GM12878 (cell line): ENCODE results near the gene ARHGEF37. TPM values are rescaled to one million over a fixed set of nuclear protein-coding genes. Genes with fewer than 3 reads are reported as not detected.

Source experiments
- ATAC-seq: fragments of 200-7000 bp; cut with Tn5 transposase; 3 replicates; pipeline ENCODE4 v1.9.1; 2020; ENCODE audit warnings: mild to moderate bottlenecking, moderate library complexity
- BruUV-seq: library from RNA; stranded (reverse); fragments of 400-500 nt; replicated peaks from 2 replicates; lab custom pipeline; 2021; lab: Mats Ljungman, UMichigan
- CTCF ChIA-PET: fragments of 300-600 bp; sonication (Branson Sonifier 250); formaldehyde crosslinking; extraction: SDS; loops from one replicate; lab custom pipeline; 2021; ENCODE audit warnings: inconsistent platforms; lab: Yijun Ruan, JAX
- POLR2A ChIA-PET: fragments of 350-600 bp; formaldehyde crosslinking; extraction: SDS; loops from one replicate; lab custom pipeline; 2021; ENCODE audit warnings: inconsistent platforms; lab: Charles Lee
- RAD21 ChIA-PET: fragments of 300-600 bp; sonication (Branson Sonifier 250); formaldehyde crosslinking; loops from one replicate; lab custom pipeline; 2023; ENCODE audit warnings: antibody characterized with exemption; ENCODE audit not compliant: unreplicated experiment; lab: Charles Lee
- SMC1A ChIA-PET: fragments of 300-600 bp; sonication (Branson Sonifier 250); formaldehyde crosslinking; loops from one replicate; lab custom pipeline; 2023; ENCODE audit not compliant: unreplicated experiment, uncharacterized antibody; lab: Charles Lee
- DNase-seq: peaks from one replicate; pipeline ENCODE4 v3.0.0-alpha.2; 2011; ENCODE audit warnings: low read depth, low spot score
- FAIRE-seq: peaks from 3 replicates; lab custom pipeline; 2011; peaks lifted over from hg19 to GRCh38; lab: Jason Lieb, UNC
- H2AFZ ChIP-seq: 2 replicates; pipeline ENCODE4 v1.6.0; 2011; ENCODE audit warnings: low read depth, low read length, control low read depth; ENCODE audit not compliant: control insufficient read depth
- H3K27ac ChIP-seq: 2 replicates; pipeline ENCODE4 v1.5.1; 2011; ENCODE audit warnings: control low read depth; ENCODE audit not compliant: control insufficient read depth, insufficient read depth
- H3K27me3 ChIP-seq, 2 experiments: replicated peaks in 1 of 2; 2 replicates each; pipeline versions ENCODE4 v1.6.0 to v1.6.1; 2011; ENCODE audit warnings: low read length in 1 of 2; ENCODE audit not compliant: control insufficient read depth in 2 of 2, insufficient read depth in 2 of 2
- H3K36me3 ChIP-seq, 2 experiments: 2 replicates each; pipeline ENCODE4 v1.5.1; 2011; ENCODE audit warnings: low read length in 1 of 2; ENCODE audit not compliant: control insufficient read depth in 2 of 2, insufficient read depth in 2 of 2
- H3K4me1 ChIP-seq: 2 replicates; pipeline ENCODE4 v1.6.1; 2011; ENCODE audit warnings: mild to moderate bottlenecking, low read length, moderate library complexity, mixed read lengths; ENCODE audit not compliant: control insufficient read depth, insufficient read depth
- H3K4me2 ChIP-seq: 2 replicates; pipeline ENCODE4 v1.6.0; 2011; ENCODE audit warnings: control low read depth; ENCODE audit not compliant: control insufficient read depth, insufficient read depth
- H3K4me3 ChIP-seq: fragments of 200-600 bp; sonication (generic); 2 replicates; pipeline ENCODE4 v1.5.1; 2016
- H3K79me2 ChIP-seq: 2 replicates; pipeline ENCODE4 v1.6.0; 2011; ENCODE audit warnings: low read length; ENCODE audit not compliant: control insufficient read depth, insufficient read depth
- H3K9ac ChIP-seq: 2 replicates; pipeline ENCODE4 v1.8.0; 2011; ENCODE audit warnings: low read length, control low read depth, mixed read lengths; ENCODE audit not compliant: control insufficient read depth, insufficient read depth
- H3K9me3 ChIP-seq: replicated peaks from 3 replicates; pipeline ENCODE4 v1.5.1; 2011; ENCODE audit warnings: mild to moderate bottlenecking, low read length; ENCODE audit not compliant: control insufficient read depth, insufficient read depth
- H4K20me1 ChIP-seq: 2 replicates; pipeline ENCODE4 v1.6.0; 2011; ENCODE audit not compliant: control insufficient read depth, insufficient read depth
- CHD1 ChIP-seq: IDR thresholded peaks from 2 replicates; pipeline ENCODE4 v1.6.1; 2012; ENCODE audit warnings: low read depth, low read length, improper control_type of control experiment
- CUX1 ChIP-seq: IDR thresholded peaks from 2 replicates; pipeline ENCODE4 v1.6.1; 2012; ENCODE audit warnings: improper control_type of control experiment, low read depth, low read length; ENCODE audit not compliant: insufficient replicate concordance
- ESRRA ChIP-seq: IDR thresholded peaks from 2 replicates; pipeline ENCODE4 v1.6.1; 2012; ENCODE audit warnings: mild to moderate bottlenecking, low read length, improper control_type of control experiment
- NR2C1 ChIP-seq: fragments of 450-650 bp; IDR thresholded peaks from 2 replicates; pipeline ENCODE4 v1.6.1; 2017; ENCODE audit warnings: antibody characterized with exemption, mild to moderate bottlenecking, moderate library complexity
- PAX8 ChIP-seq: fragments of 450-650 bp; IDR thresholded peaks from 2 replicates; pipeline ENCODE4 v1.6.1; 2017; ENCODE audit warnings: mild to moderate bottlenecking, moderate library complexity
- SP1 ChIP-seq: IDR thresholded peaks from one replicate; pipeline ENCODE4 v1.6.1; 2011; ENCODE audit warnings: low read depth, low read length
- SREBF2 ChIP-seq: IDR thresholded peaks from 2 replicates; pipeline ENCODE4 v1.6.1; 2012; ENCODE audit warnings: mild to moderate bottlenecking, low read length
- TCF12 ChIP-seq: IDR thresholded peaks from 2 replicates; pipeline ENCODE4 v1.6.1; 2011; ENCODE audit warnings: low read depth, mild to moderate bottlenecking, low read length
- USF1 ChIP-seq: IDR thresholded peaks from 2 replicates; pipeline ENCODE4 v1.6.1; 2011; ENCODE audit warnings: borderline replicate concordance, low read depth, mild to moderate bottlenecking, moderate library complexity, mixed read lengths, low read length; ENCODE audit not compliant: insufficient read depth; ENCODE audit errors: extremely low read length
- WRNIP1 ChIP-seq: IDR thresholded peaks from 2 replicates; pipeline ENCODE4 v1.6.1; 2011; ENCODE audit warnings: low read depth, low read length, improper control_type of control experiment, borderline replicate concordance
- ZBTB40 ChIP-seq: fragments of 450-650 bp; IDR thresholded peaks from 2 replicates; pipeline ENCODE4 v1.6.1; 2016; ENCODE audit warnings: mild to moderate bottlenecking, moderate library complexity, borderline replicate concordance
- ZZZ3 ChIP-seq: IDR thresholded peaks from 2 replicates; pipeline ENCODE4 v1.6.1; 2011; ENCODE audit warnings: low read depth; ENCODE audit not compliant: control insufficient read depth, insufficient read length
- WGBS: methylation state at CpG from one replicate; pipeline ENCODE4 v1.1.6; 2016; ENCODE audit warnings: low lambda C conversion rate; ENCODE audit not compliant: insufficient replicate concordance, insufficient coverage; ENCODE audit errors: missing lambda C conversion rate; 5-methylcytosine and 5-hydroxymethylcytosine counted together
- in situ Hi-C: fragments of 300-500 bp; cut with MboI; formaldehyde crosslinking; loops from 9 replicates; pipeline ENCODE4 v1.14.3; 2018; ENCODE audit warnings: mixed read lengths
- intact Hi-C: fragments of 100-400 bp; cut with micrococcal nuclease; formaldehyde crosslinking; loops from one replicate; pipeline ENCODE4 v1.14.2; 2022; ENCODE audit not compliant: unreplicated experiment
- polyA plus RNA-seq, 11 experiments: library from polyadenylated mRNA; depleted of rRNA in 4 of 11; unstranded in 6 of 11; stranded (reverse) in 5 of 11; fragments of >200 nt; fragmentation: Nextera tagmentation in 4 of 11; fragmentation: Illumina TruSeq in 1 of 11; extraction: Ambion mirVana in 4 of 11; extraction: Trizol in 1 of 11; gene quantifications; 1 replicate in 1 of 11; 2 replicates in 10 of 11; pipeline versions ENCODE4 v1.2.1 to v1.2.3, GENCODE V29; 2011 to 2016; ENCODE audit warnings: inconsistent platforms in 2 of 11, missing spikeins in 2 of 11, low read depth in 1 of 11
- total RNA-seq, 4 experiments: library from RNA; depleted of rRNA in 3 of 4; stranded (reverse); fragments of >200 nt in 3 of 4; fragmentation: Illumina TruSeq in 1 of 4; extraction: Trizol in 1 of 4; gene quantifications; 2 replicates each; pipeline versions ENCODE4 v1.2.1 to v1.2.3, GENCODE V29; 2013 to 2021

ARHGEF37 gene
- total and polyA plus RNA-seq, 10 of the 15 experiments (the other 5 are each of a cell fraction or from before 2014, with no cell fraction given), result 0.16 to 1.1 (median 0.63) TPM

GRCh38 chr5:149567226-149567625 lies 14.1 kb upstream of the ARHGEF37 start:
- CTCF ChIA-PET, result interaction anchor here (0.6 to 4.1 kb wide), 19 partner anchors 9 to 806 kb away, joined by 3 to 64 read pairs (median 4); no protein-coding TSS in a partner anchor
- TF ChIP-seq CHD1 (no peak), SP1 (no peak), WRNIP1 (no peak), TCF12 (no peak), NR2C1 (no peak), ZZZ3 (no peak), ESRRA (no peak), USF1 (no peak), PAX8 (no peak), SREBF2 (no peak), CUX1 (no peak), ZBTB40 (no peak)

More at GRCh38 chr5:149567226-149567625, 14.1 kb upstream of the ARHGEF37 start:
- WGBS, result 89% methylated on average over 1 of the region's 1 CpG
- no peak overlapping the region for H3K4me2 ChIP-seq
- RAD21 ChIA-PET, result interaction anchor here (0.8 to 4.8 kb wide), 4 partner anchors 15 to 125 kb away, joined by 3 to 39 read pairs (median 6); partner anchors contain the start of gene CSNK1A1
- POLR2A ChIA-PET, result no interaction called here
- ATAC-seq (peak; percentile 45), FAIRE-seq (no peak), DNase-seq (no peak)
- no peaks in the 10 kb centered on the region for H4K20me1 ChIP-seq
- in situ Hi-C loops (no loop called here), intact Hi-C loops (loop anchor here (1.0 kb wide), 1 partner anchor 51 kb away; no protein-coding TSS in a partner anchor)
- no peak overlapping the region for H3K9ac ChIP-seq
- no peaks in the 10 kb centered on the region for H3K27me3 ChIP-seq
- no peak overlapping the region for H3K4me3 ChIP-seq
- H2AFZ ChIP-seq, result no peak overlapping the region
- SMC1A ChIA-PET, result interaction anchor here (1.0 to 4.6 kb wide), 6 partner anchors 8 to 194 kb away, joined by 3 to 37 read pairs (median 6); no protein-coding TSS in a partner anchor
- no TSS peak for BruUV-seq
- no peak overlapping the region for H3K27ac ChIP-seq
- no peaks in the 10 kb centered on the region for H3K36me3 ChIP-seq
- no peaks in the 10 kb centered on the region for H3K4me1 ChIP-seq
- H3K79me2 ChIP-seq, result no peaks in the 10 kb centered on the region
- no peaks in the 10 kb centered on the region for H3K9me3 ChIP-seq
